HS-5 (cell line): Measurements from ENCODE around the gene TMEM59L.

Experiments
- DNase-seq: peaks from one replicate; pipeline ENCODE4 v3.0.0-alpha.2; 2012; ENCODE audit warnings: low read depth

Gene TMEM59L

GRCh38 chr19:18658366-18658855, 45.7 kb downstream of the TMEM59L start:
- no peak for DNase-seq

- DNase-seq: no peak
Measured at GRCh38 chr19:18659281-18660050, 46.8 kb downstream of the TMEM59L start.

- no peak for DNase-seq
Measured at GRCh38 chr19:18660051-18660910, 47.6 kb downstream of the TMEM59L start.

GRCh38 chr19:18660939-18661670, 48.4 kb downstream of the TMEM59L start:
- no peak for DNase-seq

- DNase-seq: no peak
Measured at GRCh38 chr19:18662972-18663732, 50.5 kb downstream of the TMEM59L start.

GRCh38 chr19:18663940-18664530, 51.4 kb downstream of the TMEM59L start:
- DNase-seq: no peak

- no peak for DNase-seq
Measured at GRCh38 chr19:18665771-18666202, 53.1 kb downstream of the TMEM59L start.

GRCh38 chr19:18666317-18666716, 53.6 kb downstream of the TMEM59L start:
- no peak for DNase-seq

GRCh38 chr19:18666784-18667183, 54.1 kb downstream of the TMEM59L start:
- DNase-seq: no peak

GRCh38 chr19:18667531-18668251, 55.0 kb downstream of the TMEM59L start:
- DNase-seq: no peak

- no peak for DNase-seq
Measured at GRCh38 chr19:18668252-18668631, 55.6 kb downstream of the TMEM59L start.

- DNase-seq: no peak
Measured at GRCh38 chr19:18668744-18669523, 56.3 kb downstream of the TMEM59L start.

GRCh38 chr19:18669524-18669817, 56.8 kb downstream of the TMEM59L start:
- DNase-seq: no peak

- no peak for DNase-seq
Measured at GRCh38 chr19:18669883-18670282, 57.2 kb downstream of the TMEM59L start.

GRCh38 chr19:18670312-18670711, 57.6 kb downstream of the TMEM59L start:
- DNase-seq: no peak
